ENCODE measurements around the gene MOV10. TPM values are rescaled to one million over a fixed set of nuclear protein-coding genes. Genes with fewer than 3 reads are reported as not detected.

Gene MOV10
- total RNA-seq, 1 donor from 2014 or later: 85.1 TPM

- Mint-ChIP-seq H3K36me3 (ENCODE audit: unreplicated experiment) (peaks cover 41% of the 10 kb centered on the region), H3K27ac (ENCODE audit: unreplicated experiment) (no peak overlapping the region)
- TF ChIP-seq CTCF (IDR thresholded peaks at IDR 0.05): no peak
Observed at GRCh38 chr1:112692681-112693080, 18.2 kb downstream of the MOV10 start.

GRCh38 chr1:112693821-112694220 is 19.4 kb downstream of the MOV10 start:
- no peak for DNase-seq (ENCODE audit: extremely low spot score, unreplicated experiment)
- peaks cover 36% of the 10 kb centered on the region for H3K36me3 Mint-ChIP-seq (ENCODE audit: unreplicated experiment)
- no peak overlapping the region for H3K4me3 Mint-ChIP-seq (ENCODE audit: unreplicated experiment)
- no peak for TF ChIP-seq CTCF (IDR thresholded peaks at IDR 0.05)
- no peaks in the 10 kb centered on the region for H3K9me3 Mint-ChIP-seq (ENCODE audit: unreplicated experiment)
- H3K27ac Mint-ChIP-seq (ENCODE audit: unreplicated experiment): no peak overlapping the region
- no peaks in the 10 kb centered on the region for H3K27me3 Mint-ChIP-seq (ENCODE audit: unreplicated experiment)
- peaks cover 2% of the 10 kb centered on the region for H3K4me1 Mint-ChIP-seq (ENCODE audit: unreplicated experiment)

More at GRCh38 chr1:112692681-112693080, 18.2 kb downstream of the MOV10 start:
- H3K4me3 Mint-ChIP-seq (ENCODE audit: unreplicated experiment): no peak overlapping the region
- H3K27me3 Mint-ChIP-seq (ENCODE audit: unreplicated experiment): no peaks in the 10 kb centered on the region
- H3K9me3 Mint-ChIP-seq (ENCODE audit: unreplicated experiment): no peaks in the 10 kb centered on the region
- no peaks in the 10 kb centered on the region for H3K4me1 Mint-ChIP-seq (ENCODE audit: unreplicated experiment)
- no peak for DNase-seq (ENCODE audit: extremely low spot score, unreplicated experiment)

DNA sequence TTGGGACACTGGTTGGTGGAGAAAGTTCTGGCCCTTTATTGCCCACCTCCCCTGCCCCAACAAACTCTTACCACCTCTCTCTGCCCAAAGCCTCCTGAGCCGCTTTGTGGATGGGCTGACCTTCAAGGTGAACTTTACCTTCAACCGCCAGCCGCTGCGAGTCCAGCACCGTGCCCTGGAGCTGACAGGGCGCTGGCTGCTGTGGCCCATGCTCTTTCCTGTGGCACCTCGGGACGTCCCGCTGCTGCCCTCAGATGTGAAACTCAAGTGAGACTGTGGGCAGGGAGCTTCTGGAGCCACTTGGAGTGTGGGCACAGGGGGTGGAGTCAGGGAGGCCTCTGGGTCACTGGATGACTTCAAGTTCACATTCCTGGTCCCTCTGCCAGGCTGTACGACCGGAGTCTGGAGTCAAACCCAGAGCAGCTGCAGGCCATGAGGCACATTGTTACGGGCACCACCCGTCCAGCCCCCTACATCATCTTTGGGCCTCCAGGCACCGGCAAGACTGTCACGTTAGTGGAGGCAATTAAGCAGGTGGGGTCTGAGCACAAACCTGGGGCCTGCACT is 20.0 kb downstream of the MOV10 start:
- no peak for DNase-seq (ENCODE audit: extremely low spot score, unreplicated experiment)
- Mint-ChIP-seq H3K9me3 (ENCODE audit: unreplicated experiment) (no peaks in the 10 kb centered on the region), H3K36me3 (ENCODE audit: unreplicated experiment) (peaks cover 37% of the 10 kb centered on the region), H3K27me3 (ENCODE audit: unreplicated experiment) (no peaks in the 10 kb centered on the region), H3K4me1 (ENCODE audit: unreplicated experiment) (peaks cover 6% of the 10 kb centered on the region), H3K27ac (ENCODE audit: unreplicated experiment) (no peak overlapping the region), H3K4me3 (ENCODE audit: unreplicated experiment) (no peak overlapping the region)
- no peak for TF ChIP-seq CTCF (IDR thresholded peaks at IDR 0.05)

DNA sequence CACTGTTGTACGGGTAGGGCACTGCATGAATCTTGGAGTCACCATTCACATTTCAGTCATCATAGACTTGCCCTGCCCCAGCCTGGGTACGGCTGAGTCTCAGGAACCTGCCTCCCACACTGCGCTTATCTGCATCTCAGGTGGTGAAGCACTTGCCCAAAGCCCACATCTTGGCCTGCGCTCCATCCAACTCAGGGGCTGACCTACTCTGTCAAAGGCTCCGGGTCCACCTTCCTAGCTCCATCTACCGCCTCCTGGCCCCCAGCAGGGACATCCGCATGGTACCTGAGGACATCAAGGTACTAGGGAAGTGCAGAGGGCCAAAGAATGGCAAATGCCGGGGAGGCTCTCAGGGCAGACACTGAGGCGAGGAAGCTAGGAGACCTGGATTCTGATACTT is 20.8 kb downstream of the MOV10 start:
- no peak overlapping the region for H3K4me3 Mint-ChIP-seq (ENCODE audit: unreplicated experiment)
- TF ChIP-seq CTCF (IDR thresholded peaks at IDR 0.05): no peak
- H3K4me1 Mint-ChIP-seq (ENCODE audit: unreplicated experiment): peaks cover 15% of the 10 kb centered on the region

GRCh38 chr1:112696578-112697314 is 22.3 kb downstream of the MOV10 start:
- no peak overlapping the region for H3K27ac Mint-ChIP-seq (ENCODE audit: unreplicated experiment)
- no peaks in the 10 kb centered on the region for H3K9me3 Mint-ChIP-seq (ENCODE audit: unreplicated experiment)
- H3K4me1 Mint-ChIP-seq (ENCODE audit: unreplicated experiment): peaks cover 30% of the 10 kb centered on the region
- H3K27me3 Mint-ChIP-seq (ENCODE audit: unreplicated experiment): no peaks in the 10 kb centered on the region
- H3K4me3 Mint-ChIP-seq (ENCODE audit: unreplicated experiment): no peak overlapping the region
- peaks cover 32% of the 10 kb centered on the region for H3K36me3 Mint-ChIP-seq (ENCODE audit: unreplicated experiment)
- no peak for DNase-seq (ENCODE audit: extremely low spot score, unreplicated experiment)
- TF ChIP-seq CTCF (IDR thresholded peaks at IDR 0.05): no peak

More for the DNA sequence above, 20.8 kb downstream of the MOV10 start:
- no peak overlapping the region for H3K27ac Mint-ChIP-seq (ENCODE audit: unreplicated experiment)
- no peak for DNase-seq (ENCODE audit: extremely low spot score, unreplicated experiment)
- no peaks in the 10 kb centered on the region for H3K9me3 Mint-ChIP-seq (ENCODE audit: unreplicated experiment)
- H3K27me3 Mint-ChIP-seq (ENCODE audit: unreplicated experiment): no peaks in the 10 kb centered on the region
- peaks cover 35% of the 10 kb centered on the region for H3K36me3 Mint-ChIP-seq (ENCODE audit: unreplicated experiment)

Data from osteocyte (in vitro differentiated cells).